PC-9 (cell line): ENCODE measurements around the gene FASTKD1. TPM values are rescaled to one million over a fixed set of nuclear protein-coding genes. Genes with fewer than 3 reads are reported as not detected.
"Not testable (repeated sequence)": the region's sequence is repeated elsewhere in the genome, so short reads cannot be mapped to it uniquely, and the experiment has no call there.

ENCODE experiments used
- BruUV-seq: library from RNA; stranded (reverse); fragments of 400-500 nt; replicated peaks from 2 replicates; lab custom pipeline; 2021; lab: Mats Ljungman, UMichigan
- CTCF ChIA-PET: fragments of 300-600 bp; sonication (Branson Sonifier 250); formaldehyde crosslinking; loops from one replicate; lab custom pipeline; 2022; ENCODE audit warnings: antibody characterized with exemption; lab: Charles Lee
- POLR2A ChIA-PET: fragments of 300-600 bp; sonication (Branson Sonifier 250); formaldehyde crosslinking; loops from one replicate; lab custom pipeline; 2022; ENCODE audit warnings: antibody characterized with exemption; ENCODE audit not compliant: unreplicated experiment; lab: Charles Lee
- DNase-seq, 2 experiments: peaks; one replicate each; pipeline versions ENCODE4 v3.0.0 to v3.0.0-alpha.2; 2015 to 2022; ENCODE audit warnings: mixed read lengths in 1 of 2
- H2AFZ ChIP-seq: fragments of 200-600 bp; sonication (generic); 2 replicates; pipeline ENCODE4 v1.8.1; 2017; ENCODE audit warnings: antibody characterized with exemption
- H3F3A ChIP-seq: fragments of 200-600 bp; sonication (generic); 2 replicates; pipeline ENCODE4 v1.8.1; 2017; ENCODE audit warnings: antibody characterized with exemption, mild to moderate bottlenecking, low read depth; ENCODE audit not compliant: insufficient read depth
- H3K27ac ChIP-seq: fragments of 200-600 bp; sonication (generic); 2 replicates; pipeline ENCODE4 v1.6.1; 2016; ENCODE audit warnings: mixed run types
- H3K27me3 ChIP-seq: fragments of 200-600 bp; sonication (generic); 2 replicates; pipeline ENCODE4 v1.6.1; 2016; ENCODE audit warnings: low read depth, mixed run types; ENCODE audit not compliant: insufficient read depth
- H3K36me3 ChIP-seq: fragments of 200-600 bp; sonication (generic); 2 replicates; pipeline ENCODE4 v1.6.1; 2016; ENCODE audit warnings: low read depth, mixed run types
- H3K4me1 ChIP-seq: fragments of 200-600 bp; sonication (generic); replicated peaks from 2 replicates; pipeline ENCODE4 v1.6.1; 2016; ENCODE audit warnings: mixed run types; ENCODE audit not compliant: insufficient read depth
- H3K4me2 ChIP-seq: fragments of 200-600 bp; sonication (generic); 2 replicates; pipeline ENCODE4 v1.6.1; 2017; ENCODE audit warnings: mixed run types
- H3K4me3 ChIP-seq: fragments of 200-600 bp; sonication (generic); 2 replicates; pipeline ENCODE4 v1.6.1; 2016; ENCODE audit warnings: mixed run types
- H3K79me2 ChIP-seq: fragments of 200-600 bp; sonication (generic); 2 replicates; pipeline ENCODE4 v1.6.1; 2017; ENCODE audit warnings: low read depth, mixed run types
- H3K9me2 ChIP-seq: fragments of 200-600 bp; sonication (generic); 2 replicates; pipeline ENCODE4 v1.8.1; 2017; ENCODE audit warnings: mild to moderate bottlenecking; ENCODE audit not compliant: insufficient read depth
- H3K9me3 ChIP-seq: fragments of 200-600 bp; sonication (generic); 2 replicates; pipeline ENCODE4 v1.8.1; 2016; ENCODE audit warnings: low read depth; ENCODE audit not compliant: insufficient read depth
- H4K20me1 ChIP-seq: fragments of 200-600 bp; sonication (generic); 2 replicates; pipeline ENCODE4 v1.8.1; 2017; ENCODE audit not compliant: insufficient read depth
- CTCF ChIP-seq: fragments of 200-600 bp; sonication (generic); conservative IDR thresholded peaks from 2 replicates; pipeline ENCODE4 v1.6.1; 2017; ENCODE audit warnings: mixed run types, antibody characterized with exemption, mild to moderate bottlenecking, moderate library complexity
- EZH2 ChIP-seq: fragments of 200-600 bp; sonication (generic); IDR thresholded peaks from 2 replicates; pipeline ENCODE4 v1.8.0; 2017; ENCODE audit warnings: antibody characterized with exemption, low read depth
- intact Hi-C: fragments of 100-400 bp; cut with micrococcal nuclease; formaldehyde crosslinking; loops from one replicate; pipeline ENCODE4 v1.10.0; 2022; ENCODE audit not compliant: unreplicated experiment
- total RNA-seq: library from RNA; stranded (reverse); gene quantifications from 2 replicates; pipeline ENCODE4 v1.2.3, GENCODE V29; 2021

The FASTKD1 gene
- total RNA-seq, 1 experiment from 2014 or later, result 22.5 TPM

GRCh38 chr2:169571571-169571970 is 2.1 kb downstream of the FASTKD1 start:
- POLR2A ChIA-PET, result no interaction called here

DNA sequence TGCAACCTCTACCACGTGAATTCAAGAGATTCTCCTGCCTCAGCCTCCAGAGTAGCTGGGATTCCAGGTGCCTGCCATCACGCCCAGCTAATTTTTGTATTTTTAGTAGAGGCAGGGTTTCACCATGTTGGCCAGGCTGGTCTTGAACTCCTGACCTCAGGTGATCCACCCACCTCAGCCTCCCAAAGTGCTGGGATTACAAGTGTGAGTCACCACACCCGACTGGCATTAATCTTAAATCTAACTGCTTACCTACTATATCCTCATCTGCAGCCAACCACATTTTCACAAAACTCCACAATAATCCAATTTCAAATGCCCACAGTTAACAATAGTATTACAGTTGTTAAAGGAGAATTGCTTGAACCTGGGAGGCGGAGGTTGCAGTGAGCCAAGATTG is 2.9 kb downstream of the FASTKD1 start:
- intact Hi-C loops, H3K4me2 ChIP-seq, H3K4me1 ChIP-seq, H3K9me2 ChIP-seq, H3K9me3 ChIP-seq, DNase-seq, BruUV-seq, H3K36me3 ChIP-seq, POLR2A ChIA-PET, H3K27ac ChIP-seq, H3F3A ChIP-seq, H3K27me3 ChIP-seq, H2AFZ ChIP-seq, H3K4me3 ChIP-seq, CTCF ChIA-PET, H4K20me1 ChIP-seq: not testable (repeated sequence)
- H3K79me2 ChIP-seq, result peaks cover 14% of the 10 kb centered on the region

More at GRCh38 chr2:169571571-169571970, 2.1 kb downstream of the FASTKD1 start:
- intact Hi-C loops, result no loop called here
- Histone ChIP-seq H3K27ac (no peak overlapping the region), H3K4me3 (no peak overlapping the region), H4K20me1 (no peaks in the 10 kb centered on the region), H2AFZ (no peak overlapping the region), H3K36me3 (no peaks in the 10 kb centered on the region), H3K9me2 (no peaks in the 10 kb centered on the region), H3K4me1 (no peaks in the 10 kb centered on the region), H3F3A (no peaks in the 10 kb centered on the region), H3K79me2 (peaks cover 14% of the 10 kb centered on the region), H3K4me2 (0 out of 2 replicates have a peak overlapping the region, but pooled peaks have one; percentile 23), H3K9me3 (no peaks in the 10 kb centered on the region), H3K27me3 (no peaks in the 10 kb centered on the region)
- TF ChIP-seq CTCF (no peak), EZH2 (no peak)
- CTCF ChIA-PET, result no interaction called here
- no peak for DNase-seq
- BruUV-seq, result no TSS peak

GRCh38 chr2:169569948-169570347 is 3.7 kb downstream of the FASTKD1 start:
- no peak overlapping the region for H3K4me2 ChIP-seq
- no peaks in the 10 kb centered on the region for H3K9me3 ChIP-seq
- no peak overlapping the region for H3K4me3 ChIP-seq
- POLR2A ChIA-PET, result no interaction called here
- H2AFZ ChIP-seq, result no peak overlapping the region
- H3K9me2 ChIP-seq, result no peaks in the 10 kb centered on the region
- H3K27me3 ChIP-seq, result no peaks in the 10 kb centered on the region
- intact Hi-C loops, result no loop called here
- no peak for TF ChIP-seq CTCF
- TF ChIP-seq EZH2, result no peak
- CTCF ChIA-PET, result no interaction called here
- DNase-seq, result no peak
- BruUV-seq, result no TSS peak
- H3K4me1 ChIP-seq, result no peaks in the 10 kb centered on the region
- H4K20me1 ChIP-seq, result no peaks in the 10 kb centered on the region
- H3F3A ChIP-seq, result no peaks in the 10 kb centered on the region
- H3K36me3 ChIP-seq, result no peaks in the 10 kb centered on the region
- no peak overlapping the region for H3K27ac ChIP-seq
- H3K79me2 ChIP-seq, result peaks cover 14% of the 10 kb centered on the region

GRCh38 chr2:169565686-169566085 is 8.0 kb downstream of the FASTKD1 start:
- Histone ChIP-seq H2AFZ (no peak overlapping the region), H3K4me3 (no peak overlapping the region), H3K27me3 (no peaks in the 10 kb centered on the region), H3K9me3 (no peaks in the 10 kb centered on the region), H3K9me2 (no peaks in the 10 kb centered on the region), H3F3A (no peaks in the 10 kb centered on the region), H3K36me3 (no peaks in the 10 kb centered on the region), H3K4me2 (no peak overlapping the region), H3K79me2 (no peaks in the 10 kb centered on the region), H3K4me1 (no peaks in the 10 kb centered on the region), H4K20me1 (no peaks in the 10 kb centered on the region), H3K27ac (no peak overlapping the region)
- DNase-seq, result no peak
- TF ChIP-seq EZH2 (no peak), CTCF (no peak)
- no TSS peak for BruUV-seq
- CTCF ChIA-PET, result no interaction called here
- POLR2A ChIA-PET, result interaction anchor here (0.6 kb wide), 1 partner anchor 709 kb away, joined by 7 read pairs; no protein-coding TSS in a partner anchor
- intact Hi-C loops, result no loop called here
